ENCODE measurements around the gene TRPT1.

- TF ChIP-seq CTCF (IDR thresholded peaks at IDR 0.05; ENCODE audit: insufficient read depth, low read length) (no peak), REST (IDR thresholded peaks at IDR 0.05; ENCODE audit: insufficient replicate concordance, low read depth) (no peak)
Measured at GRCh38 chr11:64229744-64230170, 3.8 kb upstream of the TRPT1 start.

Data from HL-60 (cell line).